ENCODE measurements around the gene SS18.

Gene SS18

DNA sequence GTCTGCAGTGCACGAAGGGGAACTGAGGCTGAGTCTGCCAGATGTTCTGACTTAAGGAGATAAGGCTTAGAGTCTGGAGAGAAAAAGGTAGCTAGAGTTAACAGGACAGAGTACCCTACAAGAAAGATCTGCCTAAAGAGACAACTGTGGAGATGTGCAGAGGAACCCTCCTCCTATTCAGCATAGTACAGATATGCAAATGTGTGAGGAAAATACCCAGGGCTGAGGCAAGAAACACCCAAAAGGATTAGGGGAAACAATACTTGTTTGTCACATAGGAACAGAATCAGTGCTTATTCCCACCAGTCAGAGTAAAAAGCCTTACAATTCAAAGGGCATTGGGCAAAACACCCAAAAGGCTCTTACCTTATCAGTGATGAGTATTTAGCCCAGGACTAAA, 67.8 kb downstream of the SS18 start:
- H3K36me3 ChIP-seq (ENCODE audit: control insufficient read depth in 4 of 4, insufficient read depth in 4 of 4, low read length in 3 of 4) = peaks cover 26 to 75% (median 42%) of the 10 kb centered on the region in 4 experiments
- no peaks in the 10 kb centered on the region for H3K4me1 ChIP-seq (ENCODE audit: control extremely low read depth in 1 of 4, control insufficient read depth in 4 of 4, insufficient read depth in 4 of 4, low read length in 3 of 4)
- POLR2A ChIA-PET = no interaction called here
- CTCF ChIA-PET = no interaction called here
- H3K9me3 ChIP-seq (ENCODE audit: control extremely low read depth in 1 of 5, control insufficient read depth in 4 of 5, insufficient read depth in 2 of 5, low read depth in 1 of 5, low read length in 4 of 5) = peaks cover 0 to 8% (median 2%) of the 10 kb centered on the region in 5 experiments
- WGBS (ENCODE audit: insufficient coverage) = no CpG with 5 or more reads among the region's 1 CpG
- DNase-seq = no peak
- no peak overlapping the region for H3K27ac ChIP-seq (ENCODE audit: insufficient read depth in 1 of 2, low read depth in 1 of 2, low read length in 2 of 2, poor library complexity in 1 of 2, severe bottlenecking in 2 of 2)
- no peak overlapping the region for H3K4me3 ChIP-seq (ENCODE audit: control insufficient read depth in 1 of 7, extremely low read depth in 1 of 7, insufficient read depth in 4 of 7, low read depth in 2 of 7, low read length in 6 of 7)
- no peaks in the 10 kb centered on the region for H3K27me3 ChIP-seq (replicated peaks in 2 of 5; ENCODE audit: control insufficient read depth in 4 of 5, insufficient read depth in 5 of 5, low read length in 4 of 5)

DNA sequence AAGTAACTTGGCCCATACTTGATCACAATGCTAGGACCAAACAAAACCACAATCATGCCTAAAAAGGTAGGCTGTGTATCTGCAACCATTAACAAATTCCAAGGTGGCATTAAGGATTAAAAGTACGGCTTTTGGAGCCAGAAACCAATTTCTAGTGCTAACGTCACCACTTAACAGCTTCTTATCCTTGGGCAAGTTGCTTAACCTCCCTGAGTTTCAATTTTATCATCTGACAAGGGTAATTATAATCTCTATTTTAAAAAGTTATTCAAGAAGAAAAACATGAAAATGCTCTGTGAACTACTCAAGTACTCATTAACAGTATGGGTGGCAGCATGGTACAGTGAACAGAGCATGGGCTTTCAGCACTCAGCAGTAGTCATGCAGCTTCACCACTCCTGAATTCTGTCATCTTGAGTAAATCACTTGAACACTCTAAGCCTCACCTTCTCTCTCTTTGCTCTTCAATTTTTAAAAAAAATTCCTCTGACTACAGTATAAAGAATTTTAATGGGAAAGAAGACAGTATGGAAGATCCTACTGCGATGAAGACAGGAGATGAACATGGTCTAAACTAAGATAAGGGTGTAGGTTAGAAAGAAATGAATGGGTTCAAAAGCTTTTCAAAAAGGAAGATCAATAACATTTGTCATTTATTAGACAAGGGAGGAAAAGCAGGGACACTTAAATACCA, 69.2 kb downstream of the SS18 start:
- Histone ChIP-seq H3K36me3 (ENCODE audit: control insufficient read depth in 4 of 4, insufficient read depth in 4 of 4, low read length in 3 of 4) (peaks cover 23 to 81% (median 45%) of the 10 kb centered on the region in 4 experiments), H3K27me3 (replicated peaks in 2 of 5; ENCODE audit: control insufficient read depth in 4 of 5, insufficient read depth in 5 of 5, low read length in 4 of 5) (no peaks in the 10 kb centered on the region), H3K4me1 (ENCODE audit: control extremely low read depth in 1 of 4, control insufficient read depth in 4 of 4, insufficient read depth in 4 of 4, low read length in 3 of 4) (no peaks in the 10 kb centered on the region), H3K9me3 (ENCODE audit: control extremely low read depth in 1 of 5, control insufficient read depth in 4 of 5, insufficient read depth in 2 of 5, low read depth in 1 of 5, low read length in 4 of 5) (peaks cover 0 to 8% (median 2%) of the 10 kb centered on the region in 5 experiments), H3K27ac (ENCODE audit: insufficient read depth in 1 of 2, low read depth in 1 of 2, low read length in 2 of 2, poor library complexity in 1 of 2, severe bottlenecking in 2 of 2) (no peak overlapping the region), H3K4me3 (ENCODE audit: control insufficient read depth in 1 of 7, extremely low read depth in 1 of 7, insufficient read depth in 4 of 7, low read depth in 2 of 7, low read length in 6 of 7) (no peak overlapping the region)
- WGBS (ENCODE audit: insufficient coverage) = 91% methylated on average over 2 of the region's 3 CpGs
- no peak for DNase-seq
- POLR2A ChIA-PET = interaction anchor here (0.6 kb wide), 1 partner anchor 12 kb away, joined by 3 read pairs; no protein-coding TSS in a partner anchor
- CTCF ChIA-PET = no interaction called here

DNA sequence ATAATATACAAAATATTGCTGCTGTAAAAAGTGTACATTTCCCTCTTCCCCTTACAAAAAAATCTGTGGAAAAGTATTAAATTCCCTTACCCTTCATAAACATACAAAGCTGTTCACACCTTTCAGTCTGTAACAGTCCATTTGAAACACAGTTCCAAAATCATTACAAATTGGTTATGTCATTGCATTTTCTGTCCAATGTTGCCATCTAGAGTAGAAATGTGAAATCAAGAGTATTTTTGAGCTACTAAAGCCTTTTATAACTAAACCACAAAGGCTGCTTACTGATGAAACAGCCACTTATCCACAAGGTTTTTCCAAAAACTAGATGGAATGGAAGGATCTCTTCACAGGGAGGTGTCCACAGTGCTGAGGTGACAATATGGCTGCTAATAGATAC, 72.5 kb downstream of the SS18 start:
- Histone ChIP-seq H3K9me3 (ENCODE audit: control extremely low read depth in 1 of 5, control insufficient read depth in 4 of 5, insufficient read depth in 2 of 5, low read depth in 1 of 5, low read length in 4 of 5) (no peaks in the 10 kb centered on the region), H3K36me3 (ENCODE audit: control insufficient read depth in 4 of 4, insufficient read depth in 4 of 4, low read length in 3 of 4) (peaks cover 12 to 60% (median 36%) of the 10 kb centered on the region in 4 experiments), H3K4me3 (ENCODE audit: control insufficient read depth in 1 of 7, extremely low read depth in 1 of 7, insufficient read depth in 4 of 7, low read depth in 2 of 7, low read length in 6 of 7) (no peak overlapping the region), H3K27me3 (replicated peaks in 2 of 5; ENCODE audit: control insufficient read depth in 4 of 5, insufficient read depth in 5 of 5, low read length in 4 of 5) (no peaks in the 10 kb centered on the region), H3K4me1 (ENCODE audit: control extremely low read depth in 1 of 4, control insufficient read depth in 4 of 4, insufficient read depth in 4 of 4, low read length in 3 of 4) (no peaks in the 10 kb centered on the region), H3K27ac (ENCODE audit: insufficient read depth in 1 of 2, low read depth in 1 of 2, low read length in 2 of 2, poor library complexity in 1 of 2, severe bottlenecking in 2 of 2) (no peak overlapping the region)
- POLR2A ChIA-PET = no interaction called here
- CTCF ChIA-PET = interaction anchor here (0.6 to 1.4 kb wide), 2 partner anchors 14 to 917 kb away, joined by 3 to 5 read pairs; no protein-coding TSS in a partner anchor
- peak; percentile 7 to 36 (median 35) for DNase-seq

DNA sequence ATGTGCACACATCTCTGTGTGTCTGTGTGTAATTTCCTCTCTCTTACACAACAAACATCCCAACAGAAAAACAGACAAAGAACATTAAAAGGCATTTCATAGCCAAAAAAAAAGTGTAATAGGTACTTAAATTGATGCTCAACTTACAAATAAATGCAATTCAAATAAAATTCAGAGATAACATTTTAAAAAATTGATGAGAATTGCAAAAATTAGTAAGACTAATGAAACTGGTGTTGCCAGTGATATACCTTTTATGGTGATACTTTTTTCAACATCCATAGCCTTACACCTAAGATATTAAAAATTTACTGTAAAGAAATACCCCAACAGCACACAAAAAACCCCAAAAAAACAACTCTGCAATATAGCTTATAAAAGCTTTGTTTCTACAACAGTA, 76.0 kb downstream of the SS18 start:
- peaks cover 0 to 44% (median 24%) of the 10 kb centered on the region in 4 experiments for H3K36me3 ChIP-seq (ENCODE audit: control insufficient read depth in 4 of 4, insufficient read depth in 4 of 4, low read length in 3 of 4)
- no peaks in the 10 kb centered on the region for H3K4me1 ChIP-seq (ENCODE audit: control extremely low read depth in 1 of 4, control insufficient read depth in 4 of 4, insufficient read depth in 4 of 4, low read length in 3 of 4)
- no peaks in the 10 kb centered on the region for H3K9me3 ChIP-seq (ENCODE audit: control extremely low read depth in 1 of 5, control insufficient read depth in 4 of 5, insufficient read depth in 2 of 5, low read depth in 1 of 5, low read length in 4 of 5)
- ChIA-PET CTCF (interaction anchor here (1.6 kb wide), 1 partner anchor 93 kb away, joined by 4 read pairs; no protein-coding TSS in a partner anchor), POLR2A (interaction anchor here (0.7 kb wide), 1 partner anchor 93 kb away, joined by 4 read pairs; no protein-coding TSS in a partner anchor)
- no peaks in the 10 kb centered on the region for H3K27me3 ChIP-seq (replicated peaks in 2 of 5; ENCODE audit: control insufficient read depth in 4 of 5, insufficient read depth in 5 of 5, low read length in 4 of 5)
- no peak overlapping the region for H3K4me3 ChIP-seq (ENCODE audit: control insufficient read depth in 1 of 7, extremely low read depth in 1 of 7, insufficient read depth in 4 of 7, low read depth in 2 of 7, low read length in 6 of 7)
- H3K27ac ChIP-seq (ENCODE audit: insufficient read depth in 1 of 2, low read depth in 1 of 2, low read length in 2 of 2, poor library complexity in 1 of 2, severe bottlenecking in 2 of 2) = no peak overlapping the region
- DNase-seq = no peak

DNA sequence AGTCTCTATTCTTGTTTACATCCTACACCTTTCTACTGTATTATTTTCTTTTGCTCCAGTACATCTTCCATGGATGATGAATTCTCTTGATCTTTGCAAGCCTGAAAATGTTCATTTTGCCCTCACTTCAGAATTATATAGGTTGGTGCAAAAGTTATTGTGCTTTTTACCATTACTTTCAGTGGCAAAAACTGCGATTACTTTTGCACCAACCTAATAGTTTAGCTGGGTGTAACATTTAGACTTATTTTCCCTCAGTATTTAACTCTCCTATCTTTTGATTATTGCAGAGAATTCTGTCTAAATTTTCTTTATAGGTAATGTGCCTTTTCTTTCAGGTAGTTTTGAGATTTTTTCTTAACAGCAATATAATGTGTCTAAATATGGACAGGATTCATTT, 81.8 kb downstream of the SS18 start:
- H3K27me3 ChIP-seq (replicated peaks in 2 of 5; ENCODE audit: control insufficient read depth in 4 of 5, insufficient read depth in 5 of 5, low read length in 4 of 5) = no peaks in the 10 kb centered on the region
- no peak overlapping the region for H3K4me3 ChIP-seq (ENCODE audit: control insufficient read depth in 1 of 7, extremely low read depth in 1 of 7, insufficient read depth in 4 of 7, low read depth in 2 of 7, low read length in 6 of 7)
- H3K27ac ChIP-seq (ENCODE audit: insufficient read depth in 1 of 2, low read depth in 1 of 2, low read length in 2 of 2, poor library complexity in 1 of 2, severe bottlenecking in 2 of 2) = no peak overlapping the region
- H3K4me1 ChIP-seq (ENCODE audit: control extremely low read depth in 1 of 4, control insufficient read depth in 4 of 4, insufficient read depth in 4 of 4, low read length in 3 of 4) = peaks cover 0 to 3% (median 0%) of the 10 kb centered on the region in 4 experiments
- POLR2A ChIA-PET = no interaction called here
- no CpG with 5 or more reads among the region's 1 CpG for WGBS (ENCODE audit: insufficient coverage)
- no peak for DNase-seq
- peaks cover 0 to 5% (median 2%) of the 10 kb centered on the region in 4 experiments for H3K36me3 ChIP-seq (ENCODE audit: control insufficient read depth in 4 of 4, insufficient read depth in 4 of 4, low read length in 3 of 4)
- CTCF ChIA-PET = no interaction called here
- no peaks in the 10 kb centered on the region for H3K9me3 ChIP-seq (ENCODE audit: control extremely low read depth in 1 of 5, control insufficient read depth in 4 of 5, insufficient read depth in 2 of 5, low read depth in 1 of 5, low read length in 4 of 5)

DNA sequence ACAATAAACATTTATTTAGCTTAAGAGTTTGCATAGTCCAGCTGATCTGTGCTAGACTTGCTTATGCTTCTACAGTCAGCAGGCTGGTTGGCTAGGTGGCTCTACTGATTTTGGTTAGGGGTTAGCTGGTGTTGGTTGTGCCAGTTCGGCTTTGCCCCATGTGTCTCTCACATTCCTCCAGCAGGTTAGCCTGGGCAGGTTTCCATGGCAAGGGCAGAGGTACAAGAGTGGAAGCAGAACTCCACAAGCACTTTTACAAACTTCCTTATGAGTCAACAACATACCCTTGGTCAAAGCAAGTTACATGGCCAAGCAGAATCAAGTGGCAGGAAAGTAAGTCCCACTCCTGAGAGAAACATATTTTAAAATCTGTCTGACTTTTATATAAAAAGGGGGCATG, 82.3 kb downstream of the SS18 start:
- Histone ChIP-seq H3K4me1 (ENCODE audit: control extremely low read depth in 1 of 4, control insufficient read depth in 4 of 4, insufficient read depth in 4 of 4, low read length in 3 of 4) (peaks cover 0 to 3% (median 0%) of the 10 kb centered on the region in 4 experiments), H3K27me3 (replicated peaks in 2 of 5; ENCODE audit: control insufficient read depth in 4 of 5, insufficient read depth in 5 of 5, low read length in 4 of 5) (no peaks in the 10 kb centered on the region), H3K27ac (ENCODE audit: insufficient read depth in 1 of 2, low read depth in 1 of 2, low read length in 2 of 2, poor library complexity in 1 of 2, severe bottlenecking in 2 of 2) (no peak overlapping the region), H3K4me3 (ENCODE audit: control insufficient read depth in 1 of 7, extremely low read depth in 1 of 7, insufficient read depth in 4 of 7, low read depth in 2 of 7, low read length in 6 of 7) (no peak overlapping the region), H3K9me3 (ENCODE audit: control extremely low read depth in 1 of 5, control insufficient read depth in 4 of 5, insufficient read depth in 2 of 5, low read depth in 1 of 5, low read length in 4 of 5) (no peaks in the 10 kb centered on the region), H3K36me3 (ENCODE audit: control insufficient read depth in 4 of 4, insufficient read depth in 4 of 4, low read length in 3 of 4) (peaks cover 0 to 5% (median 2%) of the 10 kb centered on the region in 4 experiments)
- POLR2A ChIA-PET = no interaction called here
- DNase-seq = no peak
- WGBS (ENCODE audit: insufficient coverage) = no CpG with 5 or more reads among the region's 1 CpG
- CTCF ChIA-PET = no interaction called here

DNA sequence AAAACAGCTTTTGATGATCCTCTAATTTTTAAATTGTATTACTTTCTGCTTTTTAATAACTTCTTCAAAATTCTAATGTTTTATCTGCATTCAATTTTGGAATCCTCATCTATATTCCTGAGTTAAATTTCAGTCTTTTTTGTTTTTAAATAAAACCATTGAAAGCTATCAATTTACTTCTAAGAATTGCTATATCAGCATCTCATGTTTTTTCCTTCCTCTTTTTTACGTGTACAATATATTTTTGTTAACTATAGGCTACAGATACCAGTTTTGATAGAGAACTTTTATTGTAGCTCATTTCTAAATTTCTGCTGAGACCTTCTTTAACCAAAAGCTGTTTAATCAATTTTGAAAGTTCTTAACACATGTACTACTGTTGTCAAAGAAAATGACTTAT, 84.5 kb downstream of the SS18 start:
- CTCF ChIA-PET = no interaction called here
- Histone ChIP-seq H3K4me3 (ENCODE audit: control insufficient read depth in 1 of 7, extremely low read depth in 1 of 7, insufficient read depth in 4 of 7, low read depth in 2 of 7, low read length in 6 of 7) (no peak overlapping the region), H3K4me1 (ENCODE audit: control extremely low read depth in 1 of 4, control insufficient read depth in 4 of 4, insufficient read depth in 4 of 4, low read length in 3 of 4) (peaks cover 0 to 3% (median 0%) of the 10 kb centered on the region in 4 experiments), H3K27me3 (replicated peaks in 2 of 5; ENCODE audit: control insufficient read depth in 4 of 5, insufficient read depth in 5 of 5, low read length in 4 of 5) (no peaks in the 10 kb centered on the region), H3K36me3 (ENCODE audit: control insufficient read depth in 4 of 4, insufficient read depth in 4 of 4, low read length in 3 of 4) (peaks cover 0 to 5% (median 2%) of the 10 kb centered on the region in 4 experiments), H3K27ac (ENCODE audit: insufficient read depth in 1 of 2, low read depth in 1 of 2, low read length in 2 of 2, poor library complexity in 1 of 2, severe bottlenecking in 2 of 2) (no peak overlapping the region), H3K9me3 (ENCODE audit: control extremely low read depth in 1 of 5, control insufficient read depth in 4 of 5, insufficient read depth in 2 of 5, low read depth in 1 of 5, low read length in 4 of 5) (no peaks in the 10 kb centered on the region)
- WGBS (ENCODE audit: insufficient coverage) = no CpG with 5 or more reads among the region's 1 CpG
- DNase-seq = peak in 1 of 3 donors; percentile 9
- POLR2A ChIA-PET = no interaction called here
